NCI-H446 treated with DMSO at 0.1 percent for 48 hours (cell line): ENCODE data around the gene DICER1.

Experiments used
- DNase-seq: peaks from one replicate; lab custom pipeline; 2025; lab: John Stamatoyannopoulos, UW

Gene DICER1

DNA sequence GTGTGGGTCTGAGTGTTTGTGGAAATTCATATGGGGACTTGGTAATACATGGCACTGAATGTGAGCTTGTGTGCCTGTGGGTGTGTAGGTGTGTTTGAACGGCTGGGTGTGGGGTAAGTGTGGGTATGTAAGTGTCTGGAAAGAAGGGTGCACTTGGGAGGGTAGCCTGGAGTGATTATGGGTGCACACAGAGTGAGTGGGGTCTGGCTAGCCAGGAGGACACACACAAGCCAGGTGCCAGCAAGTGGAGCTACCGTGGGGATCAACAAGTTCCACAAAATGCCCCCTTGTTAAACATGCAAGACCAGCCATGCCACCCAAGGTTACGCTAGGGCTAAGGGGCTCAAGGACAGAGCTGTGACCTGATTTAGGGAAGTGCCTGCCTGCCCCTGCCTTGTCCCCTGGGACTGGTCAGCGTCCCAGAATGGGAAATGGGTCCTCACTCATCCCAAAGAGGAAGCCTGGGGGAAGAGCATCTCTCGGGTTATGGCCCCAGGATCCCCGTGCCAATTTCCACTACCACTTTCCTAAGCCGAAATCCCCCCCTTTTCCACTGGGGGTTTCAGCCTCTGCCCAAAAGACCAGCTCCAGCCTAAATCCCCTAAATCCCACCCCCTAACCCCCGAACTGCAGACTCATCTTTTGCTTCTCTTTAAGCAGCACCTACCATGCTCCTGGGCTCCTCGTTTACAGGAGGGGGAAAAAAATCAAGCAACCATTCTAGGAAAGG, 118.6 kb downstream of the DICER1 start:
- no peak for DNase-seq

DNA sequence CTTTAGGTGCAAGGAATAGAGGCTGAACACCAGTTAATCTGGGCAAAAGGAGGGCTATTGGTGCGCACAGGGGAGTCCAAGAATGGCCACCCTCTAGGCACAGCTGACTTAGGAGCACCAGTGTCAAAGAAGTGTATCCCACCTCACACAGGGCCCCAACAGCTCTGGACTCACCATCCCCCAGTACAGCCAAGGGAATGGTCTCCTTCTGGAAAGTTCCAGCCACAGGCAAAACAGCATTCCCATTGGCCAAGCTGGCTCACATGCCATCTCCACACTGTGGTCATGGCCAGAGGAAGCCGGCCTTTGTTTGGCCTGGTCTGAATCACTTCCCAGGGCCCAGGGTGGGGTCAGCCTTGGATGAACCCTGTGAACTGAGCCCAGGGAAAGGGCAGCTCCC, 120.1 kb downstream of the DICER1 start:
- no peak for DNase-seq
